K562 (cell line): ENCODE data around the gene LENEP. TPM values are rescaled to one million over a fixed set of nuclear protein-coding genes. Genes with fewer than 3 reads are reported as not detected.

Source experiments
- ARHGAP35 ChIP-seq: fragments of 450-650 bp; IDR thresholded peaks from 2 replicates; pipeline ENCODE4 v1.6.1; 2018; ENCODE audit not compliant: partially characterized antibody
- ARID1B ChIP-seq: fragments of 450-650 bp; IDR thresholded peaks from 2 replicates; pipeline ENCODE4 v1.6.1; 2016; ENCODE audit warnings: antibody characterized with exemption, mild to moderate bottlenecking, inconsistent platforms
- BMI1 ChIP-seq: fragments of 150-350 bp; IDR thresholded peaks from 2 replicates; pipeline ENCODE4 v1.6.1; 2014; ENCODE audit warnings: low read length
- CBFA2T3 ChIP-seq: fragments of 450-650 bp; IDR thresholded peaks from 2 replicates; pipeline ENCODE4 v1.6.1; 2017
- CTBP1 ChIP-seq: fragments of 450-650 bp; IDR thresholded peaks from 2 replicates; pipeline ENCODE4 v1.6.1; 2016; ENCODE audit warnings: borderline replicate concordance
- EGR1 ChIP-seq: fragments of 450-650 bp; conservative IDR thresholded peaks from 2 replicates; pipeline ENCODE4 v1.6.1; 2017; ENCODE audit warnings: mild to moderate bottlenecking
- ESRRB ChIP-seq: fragments of 250-450 bp; sonication (Bioruptor Pico); IDR thresholded peaks from 2 replicates; pipeline ENCODE4 v1.5.0; 2020; ENCODE audit warnings: mild to moderate bottlenecking, moderate library complexity, borderline replicate concordance
- GATAD2A ChIP-seq: fragments of 450-650 bp; IDR thresholded peaks from 2 replicates; pipeline ENCODE4 v1.6.1; 2017
- MAX ChIP-seq: sonication (generic); formaldehyde crosslinking; IDR thresholded peaks from 2 replicates; pipeline ENCODE4 v1.9.0; 2022; ENCODE audit warnings: mild to moderate bottlenecking, missing genetic modification reagents
- MXD1 ChIP-seq: fragments of 250-450 bp; sonication (Bioruptor Pico); IDR thresholded peaks from 2 replicates; pipeline ENCODE4 v1.8.0; 2021; ENCODE audit warnings: borderline replicate concordance, mild to moderate bottlenecking, moderate library complexity; ENCODE audit not compliant: poor library complexity, severe bottlenecking
- MYNN ChIP-seq, 2 experiments: sonication (generic); formaldehyde crosslinking in 1 of 2; IDR thresholded peaks; 2 replicates each; pipeline versions ENCODE4 v1.5.0 to v1.6.1; 2016 to 2020; ENCODE audit warnings: antibody characterized with exemption in 1 of 2, missing genetic modification reagents in 1 of 2
- NFXL1 ChIP-seq: fragments of 450-650 bp; formaldehyde crosslinking; IDR thresholded peaks from 2 replicates; pipeline ENCODE4 v1.4.0; 2021; ENCODE audit warnings: mild to moderate bottlenecking
- NR2C1 ChIP-seq, 2 experiments: fragments of 450-650 bp; IDR thresholded peaks; 2 replicates each; pipeline ENCODE4 v1.6.1; 2017; ENCODE audit warnings: mild to moderate bottlenecking in 2 of 2, antibody characterized with exemption in 1 of 2, inconsistent platforms in 1 of 2, missing compliant biosample characterization in 1 of 2, missing genetic modification characterization in 1 of 2
- PML ChIP-seq: IDR thresholded peaks from 2 replicates; pipeline ENCODE4 v1.6.1; 2012; ENCODE audit warnings: low read length, inconsistent platforms
- PTTG1 ChIP-seq: fragments of 450-650 bp; IDR thresholded peaks from 2 replicates; pipeline ENCODE4 v1.6.1; 2016; ENCODE audit warnings: low read depth, mild to moderate bottlenecking, missing genetic modification characterization, missing compliant biosample characterization
- RCOR1 ChIP-seq, 2 experiments: IDR thresholded peaks; 2 replicates each; pipeline ENCODE4 v1.6.1; 2012; ENCODE audit warnings: low read depth in 2 of 2, low read length in 2 of 2, borderline replicate concordance in 1 of 2, improper control_type of control experiment in 1 of 2
- RFX1 ChIP-seq: fragments of 450-650 bp; IDR thresholded peaks from 2 replicates; pipeline ENCODE4 v1.6.1; 2016; ENCODE audit warnings: mild to moderate bottlenecking, moderate library complexity
- SETDB1 ChIP-seq: IDR thresholded peaks from one replicate; pipeline ENCODE4 v1.6.1; 2012; ENCODE audit warnings: low read length, control low read depth, inconsistent platforms
- TCF3 ChIP-seq: sonication (generic); formaldehyde crosslinking; IDR thresholded peaks from 2 replicates; pipeline ENCODE4 v1.4.0; 2020; ENCODE audit warnings: mild to moderate bottlenecking, missing genetic modification reagents
- TCFL5 ChIP-seq: fragments of 250-450 bp; sonication (Bioruptor Pico); conservative IDR thresholded peaks from 2 replicates; pipeline ENCODE4 v1.6.1; 2021; ENCODE audit warnings: mild to moderate bottlenecking, moderate library complexity, matching md5 sums
- TEAD4 ChIP-seq, 2 experiments: sonication (generic) in 1 of 2; formaldehyde crosslinking in 1 of 2; IDR thresholded peaks; 2 replicates each; pipeline versions ENCODE4 v1.6.1 to v1.8.0; 2012 to 2022; ENCODE audit warnings: borderline replicate concordance in 1 of 2, inconsistent platforms in 1 of 2, low read length in 1 of 2, mild to moderate bottlenecking in 1 of 2, missing genetic modification reagents in 1 of 2
- TFAP4 ChIP-seq: sonication (generic); formaldehyde crosslinking; IDR thresholded peaks from 2 replicates; pipeline ENCODE4 v1.8.0; 2022; ENCODE audit warnings: missing genetic modification reagents, mild to moderate bottlenecking, moderate library complexity, borderline replicate concordance
- ZC3H11A ChIP-seq: IDR thresholded peaks from 2 replicates; pipeline ENCODE4 v1.6.1; 2012; ENCODE audit warnings: low read depth, low read length, improper control_type of control experiment
- ZEB2 ChIP-seq: fragments of 450-650 bp; IDR thresholded peaks from 2 replicates; pipeline ENCODE4 v1.6.1; 2016
- ZKSCAN3 ChIP-seq: fragments of 250-450 bp; sonication (Bioruptor Pico); IDR thresholded peaks from 2 replicates; pipeline ENCODE4 v1.4.0; 2020
- ZNF707 ChIP-seq: fragments of 250-450 bp; sonication (Bioruptor Pico); conservative IDR thresholded peaks from 2 replicates; pipeline ENCODE4 v1.8.0; 2022; ENCODE audit warnings: inconsistent platforms, mild to moderate bottlenecking, moderate library complexity
- ZNF785 ChIP-seq: fragments of 250-450 bp; sonication (Bioruptor Pico); IDR thresholded peaks from 2 replicates; pipeline ENCODE4 v1.4.0; 2020; ENCODE audit warnings: mild to moderate bottlenecking
- ZSCAN32 ChIP-seq: fragments of 450-650 bp; formaldehyde crosslinking; IDR thresholded peaks from 2 replicates; pipeline ENCODE4 v1.4.0; 2020; ENCODE audit warnings: mild to moderate bottlenecking, moderate library complexity
- polyA plus RNA-seq, 8 experiments: library from polyadenylated mRNA; depleted of rRNA in 4 of 8; stranded (reverse) in 5 of 8; unstranded in 3 of 8; fragments of >200 nt; fragmentation: Nextera tagmentation in 2 of 8; fragmentation: Illumina TruSeq in 1 of 8; extraction: Ambion mirVana in 2 of 8; extraction: Trizol in 1 of 8; gene quantifications; 2 replicates each; pipeline versions ENCODE4 v1.2.1 to v1.2.3, GENCODE V29; 2011 to 2014; ENCODE audit warnings: inconsistent platforms in 1 of 8, missing spikeins in 1 of 8
- total RNA-seq, 7 experiments: library from RNA; depleted of rRNA in 6 of 7; stranded (reverse); fragments of >200 nt in 6 of 7; fragmentation: Illumina TruSeq in 2 of 7; extraction: Trizol in 2 of 7; gene quantifications; 2 replicates each; pipeline versions ENCODE4 v1.2.1 to v1.2.3, GENCODE V29; 2011 to 2021; ENCODE audit warnings: low replicate concordance in 1 of 7

LENEP gene
- total and polyA plus RNA-seq, 9 of the 15 experiments (the other 6 are each of a cell fraction or from before 2014, with no cell fraction given) = 0.23 to 0.87 (median 0.67) TPM; not detected in 5

GRCh38 chr1:154955039-154955717, 38.2 kb upstream of the LENEP start (continued):
- TF ChIP-seq ZNF707 (CRISPR knock-in tag) (no peak), CBFA2T3 (peak; percentile 49; the same call in 1 of the 2 replicates), MYNN (IDR thresholded peaks at IDR 0.05) (peak; percentile 40; the same call in 1 of the 2 replicates), MYNN (CRISPR knock-in tag; IDR thresholded peaks at IDR 0.05) (no peak), ZSCAN32 (CRISPR knock-in tag) (no peak), TCFL5 (no peak), ARHGAP35 (peak; percentile 16), CTBP1 (peak; percentile 96), MAX (CRISPR knock-in tag) (peak; percentile 12; the same call in 1 of the 2 replicates), BMI1 (0 out of 2 replicates have a peak, but pooled peaks have one; percentile 44), SETDB1 (no peak), PTTG1 (tag) (no peak), ZC3H11A (no peak), NFXL1 (CRISPR knock-in tag) (no peak), ARID1B (peak; percentile 8; the same call in 1 of the 2 replicates), PML (no peak), GATAD2A (no peak), RFX1 (peak; percentile 95), TEAD4 (IDR thresholded peaks at IDR 0.05; ENCODE audit: low read length) (peak; percentile 20; the same call in 1 of the 2 replicates), TEAD4 (CRISPR knock-in tag; IDR thresholded peaks at IDR 0.05; ENCODE audit: borderline replicate concordance) (no peak), RCOR1 (IDR thresholded peaks at IDR 0.05; ENCODE audit: borderline replicate concordance in 1 of 2, low read depth in 2 of 2, low read length in 2 of 2) (peak in 1 of 2 experiments; percentile 90; a peak in 2 of 4 replicates), TCF3 (CRISPR knock-in tag) (peak; percentile 34; the same call in 1 of the 2 replicates), NR2C1 (IDR thresholded peaks at IDR 0.05) (peak; percentile 62), NR2C1 (tag; IDR thresholded peaks at IDR 0.05) (peak; percentile 69), ZNF785 (CRISPR knock-in tag) (no peak), MXD1 (CRISPR knock-in tag) (no peak), EGR1 (peak; percentile 52; the same call in 1 of the 2 replicates), ZKSCAN3 (no peak), ESRRB (CRISPR knock-in tag) (no peak), TFAP4 (CRISPR knock-in tag) (peak; percentile 79), ZEB2 (peak; percentile 55; the same call in 1 of the 2 replicates)
